GM19324 (cell line): Measurements from ENCODE around the gene SH3BP4.

ENCODE experiments used
- ATAC-seq: cut with Tn5 transposase; IDR thresholded peaks from one replicate; pipeline ENCODE4 v1.9.1; 2021; ENCODE audit warnings: mild to moderate bottlenecking, moderate library complexity; ENCODE audit not compliant: unreplicated experiment, low FRiP score

SH3BP4 gene

GRCh38 chr2:234964631-234965461, 13.0 kb downstream of the SH3BP4 start:
- ATAC-seq = no peak

GRCh38 chr2:234966340-234966739, 14.5 kb downstream of the SH3BP4 start:
- ATAC-seq = no peak

GRCh38 chr2:234967201-234967869, 15.5 kb downstream of the SH3BP4 start:
- ATAC-seq = no peak

GRCh38 chr2:234967870-234968208, 16.0 kb downstream of the SH3BP4 start:
- no peak for ATAC-seq

DNA sequence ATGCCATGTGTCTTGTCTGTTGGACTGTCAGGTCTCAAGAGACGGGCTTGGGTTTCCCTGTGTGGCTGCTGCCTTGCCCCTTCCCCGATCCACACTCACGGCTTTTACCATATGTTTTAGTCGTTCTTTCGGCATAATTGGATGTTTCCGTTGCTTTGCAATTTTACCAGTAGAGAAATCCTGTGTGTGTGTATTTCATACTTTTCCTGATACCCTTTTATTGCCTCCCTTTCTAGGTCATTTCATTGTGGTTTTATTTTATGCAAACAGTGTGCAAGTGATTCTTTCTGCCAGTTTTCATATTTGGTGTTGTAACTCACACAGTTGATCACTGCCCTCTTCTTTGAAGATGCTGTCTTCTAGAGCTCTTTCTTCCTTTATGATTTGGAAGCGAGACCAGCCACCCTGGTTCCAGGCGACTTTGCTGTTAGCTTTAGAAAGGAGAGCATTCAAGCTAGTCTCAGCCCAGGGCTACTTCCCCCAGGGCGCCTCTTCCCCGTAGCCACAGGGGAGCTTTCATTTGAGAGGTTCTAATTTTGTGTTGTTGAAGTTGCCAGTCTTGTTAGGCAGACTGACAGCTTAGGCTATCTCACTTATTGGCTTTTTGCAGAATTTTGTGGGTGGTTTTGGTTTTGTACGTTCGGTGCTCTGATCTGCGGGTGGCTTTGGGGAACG, 17.0 kb downstream of the SH3BP4 start:
- no peak for ATAC-seq

DNA sequence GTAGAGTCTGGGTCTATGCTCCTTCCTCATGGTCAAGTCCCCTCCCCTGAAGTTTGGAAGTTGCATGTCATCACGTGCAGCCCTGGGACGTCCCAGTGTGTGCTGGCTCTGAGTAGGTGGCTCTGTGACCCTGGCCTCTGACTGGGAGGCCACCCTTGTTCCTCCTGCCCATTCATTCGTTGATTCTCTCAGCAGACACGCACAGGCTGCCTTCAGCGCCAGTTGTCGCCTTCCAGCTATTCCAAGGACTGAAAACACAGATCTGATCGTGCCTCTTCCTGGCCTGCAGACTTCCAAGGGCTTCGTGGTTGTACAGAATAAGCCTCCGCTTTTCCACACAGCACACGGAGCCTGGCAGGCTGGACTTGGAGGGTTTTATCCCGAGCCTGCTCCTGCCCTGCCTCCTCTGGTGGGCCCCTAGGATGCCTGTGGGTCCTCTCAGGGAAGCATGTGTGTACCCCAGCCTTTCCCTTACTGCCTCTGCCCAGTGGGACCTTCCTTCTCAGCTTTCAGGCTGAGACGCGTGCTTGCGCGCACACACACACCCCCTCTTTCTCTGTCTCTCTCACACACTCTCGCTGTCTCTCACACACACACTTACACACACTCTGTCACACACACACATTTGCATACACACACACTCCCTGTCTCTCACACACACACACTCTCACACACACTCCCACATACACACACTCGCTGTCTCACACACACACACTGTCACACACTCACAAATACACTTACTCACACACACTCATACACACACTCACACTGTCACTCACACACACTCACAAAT, 17.7 kb downstream of the SH3BP4 start:
- ATAC-seq = no peak

- no peak for ATAC-seq
These were observed 18.3 kb downstream of the SH3BP4 start for GRCh38 chr2:234970099-234970440.

GRCh38 chr2:234970477-234970882, 18.7 kb downstream of the SH3BP4 start:
- ATAC-seq = no peak

DNA sequence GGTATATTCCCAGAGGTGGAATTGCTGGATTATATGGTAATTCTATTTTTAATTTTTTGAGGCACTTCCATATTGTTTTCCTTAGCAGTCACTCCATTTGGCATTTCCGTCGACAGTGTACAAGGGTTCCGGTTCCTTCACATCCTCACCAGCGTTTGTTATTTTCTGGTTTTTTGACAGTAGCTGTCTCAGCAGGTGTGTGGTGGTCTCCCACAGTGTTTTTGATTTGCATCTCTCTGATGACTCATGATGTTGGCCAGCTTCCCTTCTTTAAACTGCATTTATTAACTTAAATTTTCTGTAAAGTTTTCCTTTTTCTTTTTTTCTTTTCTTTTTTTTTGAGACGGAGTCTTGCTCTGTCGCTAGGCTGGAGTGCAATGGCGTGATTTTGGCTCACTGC, 19.7 kb downstream of the SH3BP4 start:
- ATAC-seq = no peak

- ATAC-seq = no peak
These were observed 21.2 kb downstream of the SH3BP4 start for GRCh38 chr2:234973008-234973407.

GRCh38 chr2:234974501-234975385, 22.9 kb downstream of the SH3BP4 start:
- ATAC-seq = no peak

DNA sequence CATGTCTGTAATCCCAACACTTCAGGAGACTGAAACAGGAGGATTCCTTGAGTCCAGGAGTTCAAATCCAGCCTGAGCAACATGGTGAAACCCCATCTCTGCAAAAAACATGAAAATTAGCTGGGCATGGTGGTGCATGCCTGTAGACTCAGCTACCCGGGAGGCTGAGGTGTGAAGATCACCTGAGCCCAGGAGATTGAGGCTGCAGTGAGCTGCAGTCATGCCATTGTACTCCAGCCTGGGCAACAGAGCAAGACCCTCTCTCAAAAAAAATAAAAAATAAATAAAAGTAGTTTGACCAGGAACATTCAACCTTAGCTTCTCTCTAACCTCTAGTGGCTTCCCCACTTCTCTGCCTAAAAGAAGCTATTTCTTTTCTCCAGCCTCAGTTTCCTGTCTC, 23.8 kb downstream of the SH3BP4 start:
- ATAC-seq = no peak

GRCh38 chr2:234976479-234977227, 24.8 kb downstream of the SH3BP4 start:
- no peak for ATAC-seq

- ATAC-seq = no peak
These were observed 25.4 kb downstream of the SH3BP4 start for GRCh38 chr2:234977228-234977679.

DNA sequence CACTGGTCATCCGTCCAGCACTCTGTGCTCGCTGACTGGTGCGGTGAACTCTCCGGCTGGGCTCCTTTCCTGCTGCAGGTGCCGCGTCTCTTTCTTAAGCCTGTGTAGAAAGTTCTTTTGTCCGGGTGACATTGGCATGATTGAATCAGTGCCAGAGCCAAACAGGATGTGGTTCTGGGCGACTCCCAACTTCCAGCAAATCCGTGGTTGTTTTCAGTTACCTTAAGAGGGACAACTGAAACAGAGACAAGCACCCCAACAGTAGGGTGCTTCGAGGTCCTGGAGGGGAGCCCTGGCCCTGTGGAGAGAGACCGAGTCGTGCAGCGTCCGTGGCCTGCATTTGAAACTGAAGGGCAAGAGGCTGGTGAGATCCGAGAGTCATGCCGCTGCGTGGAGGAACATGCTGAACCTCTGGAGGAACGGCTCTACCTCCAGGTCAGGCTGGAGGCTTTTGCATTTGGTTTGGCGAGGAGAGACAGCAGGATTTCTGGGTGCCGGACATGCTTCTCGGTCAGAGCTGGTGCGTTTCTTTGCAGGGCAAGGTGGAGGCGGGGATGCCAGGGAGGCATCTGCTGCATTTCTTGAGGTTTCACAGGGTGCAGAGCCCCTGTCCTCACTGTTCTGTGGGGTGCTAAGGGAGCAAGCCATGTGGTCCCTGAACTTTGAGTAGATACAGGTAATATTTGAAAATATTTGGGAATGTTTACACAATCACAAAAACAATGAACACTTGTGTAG, 26.8 kb downstream of the SH3BP4 start:
- ATAC-seq = no peak

DNA sequence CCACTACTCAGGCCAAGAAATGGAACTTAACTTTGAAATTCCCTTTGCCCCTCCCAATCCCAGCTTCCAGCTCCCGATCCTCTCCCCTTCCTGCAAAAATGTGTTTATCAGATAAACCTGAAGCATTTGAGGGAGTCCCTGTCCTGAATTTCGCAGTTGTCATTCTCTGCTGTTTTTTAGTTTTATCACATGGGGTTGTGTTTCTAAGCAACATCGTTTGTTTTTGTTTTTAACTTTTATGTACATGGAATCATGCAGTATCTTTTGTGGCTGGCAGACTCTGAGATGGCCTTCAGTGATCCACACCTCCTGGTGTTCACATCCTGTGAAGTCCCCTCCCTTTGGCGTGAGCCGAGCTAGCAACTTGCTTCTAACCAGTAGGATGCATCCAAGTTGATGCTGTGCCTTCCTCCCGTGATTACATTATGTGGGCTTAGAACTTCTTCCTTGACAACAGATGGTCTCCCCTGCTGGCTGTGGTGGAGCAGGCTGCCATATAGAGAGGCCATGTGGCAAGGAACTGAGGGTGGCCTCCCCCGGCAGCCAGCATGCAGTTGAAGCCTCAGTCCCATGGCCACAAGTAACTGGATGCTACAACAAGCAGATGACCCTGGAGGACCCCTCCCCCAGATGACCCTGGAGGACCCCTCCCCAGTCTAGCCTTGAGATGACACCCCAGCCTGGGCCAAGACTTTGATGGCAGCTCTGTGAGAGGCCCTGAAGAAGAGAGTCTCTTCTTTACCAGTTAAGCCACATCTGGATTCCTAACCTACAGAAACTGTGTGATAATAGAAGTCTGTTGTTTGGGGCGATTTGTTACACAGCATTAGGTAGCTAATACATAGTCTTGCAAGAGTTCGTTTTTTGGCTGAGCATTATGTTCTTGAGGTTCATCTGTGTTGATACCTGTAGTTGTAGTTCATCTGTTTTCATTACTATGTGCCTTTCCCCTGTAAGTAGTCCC, 27.7 kb downstream of the SH3BP4 start:
- ATAC-seq = no peak

GRCh38 chr2:234980451-234981187, 28.8 kb downstream of the SH3BP4 start:
- ATAC-seq = no peak
